Panc1 (cell line): ENCODE results near the gene FSTL4. TPM values are rescaled to one million over a fixed set of nuclear protein-coding genes. Genes with fewer than 3 reads are reported as not detected.

Experiments used
- ATAC-seq: fragments of 200-7000 bp; cut with Tn5 transposase; 2 replicates; pipeline ENCODE4 v1.9.1; 2020; ENCODE audit warnings: mild to moderate bottlenecking, moderate library complexity
- BruUV-seq: library from RNA; stranded (reverse); fragments of 400-500 nt; replicated peaks from 2 replicates; lab custom pipeline; 2021; lab: Mats Ljungman, UMichigan
- CTCF ChIA-PET: fragments of 300-600 bp; sonication (Branson Sonifier 250); formaldehyde crosslinking; loops from one replicate; lab custom pipeline; 2022; ENCODE audit warnings: antibody characterized with exemption; lab: Charles Lee
- POLR2A ChIA-PET: fragments of 300-600 bp; sonication (Branson Sonifier 250); formaldehyde crosslinking; loops from one replicate; lab custom pipeline; 2022; ENCODE audit warnings: antibody characterized with exemption; lab: Charles Lee
- DNase-seq: peaks from one replicate; pipeline ENCODE4 v3.0.0-alpha.2; 2010; ENCODE audit warnings: low read depth, low spot score
- H3K27ac ChIP-seq: 2 replicates; pipeline ENCODE4 v1.5.1; 2011; ENCODE audit warnings: mild to moderate bottlenecking, low read length, inconsistent platforms
- H3K27me3 ChIP-seq: fragments of 200-500 bp; sonication (Bioruptor generic); 2 replicates; pipeline ENCODE4 v1.6.0; 2014; ENCODE audit warnings: low read length, inconsistent platforms; ENCODE audit not compliant: control insufficient read depth, insufficient read depth
- H3K36me3 ChIP-seq: fragments of 200-500 bp; sonication (Bioruptor generic); 2 replicates; pipeline ENCODE4 v1.5.1; 2014; ENCODE audit warnings: inconsistent platforms, mild to moderate bottlenecking, low read length, moderate library complexity; ENCODE audit not compliant: control insufficient read depth, insufficient read depth
- H3K4me1 ChIP-seq: 2 replicates; pipeline ENCODE4 v1.5.1; 2011; ENCODE audit warnings: inconsistent platforms, mild to moderate bottlenecking, low read length, moderate library complexity; ENCODE audit not compliant: control insufficient read depth, insufficient read depth
- H3K4me3 ChIP-seq, 2 experiments: 2 replicates each; pipeline ENCODE4 v1.5.1; 2011 to 2012; ENCODE audit warnings: low read depth in 2 of 2, low read length in 2 of 2, mild to moderate bottlenecking in 2 of 2, inconsistent platforms in 1 of 2, moderate library complexity in 1 of 2
- H3K9me3 ChIP-seq: fragments of 200-500 bp; sonication (Bioruptor generic); 2 replicates; pipeline ENCODE4 v1.5.1; 2014; ENCODE audit warnings: low read depth, mild to moderate bottlenecking, inconsistent platforms, low read length, moderate library complexity; ENCODE audit not compliant: control insufficient read depth, insufficient read depth
- POLR2AphosphoS5 ChIP-seq: IDR thresholded peaks from 2 replicates; pipeline ENCODE4 v1.6.1; 2012; ENCODE audit warnings: mild to moderate bottlenecking, low read depth, low read length, moderate library complexity
- SIN3A ChIP-seq: IDR thresholded peaks from 2 replicates; pipeline ENCODE4 v1.6.1; 2012; ENCODE audit warnings: low read depth, mild to moderate bottlenecking, low read length, moderate library complexity, borderline replicate concordance; ENCODE audit not compliant: insufficient read depth
- TCF7L2 ChIP-seq: IDR thresholded peaks from 2 replicates; pipeline ENCODE4 v1.6.1; 2011; ENCODE audit warnings: mild to moderate bottlenecking, low read depth, low read length, inconsistent platforms
- in situ Hi-C: cut with HindIII; loops from 2 replicates; pipeline ENCODE4 v1.10.0; 2016; ENCODE audit warnings: low sequenced_read_pairs, low pct_unique_long_range_greater_than_20kb
- intact Hi-C: fragments of 100-400 bp; cut with micrococcal nuclease; formaldehyde crosslinking; loops from one replicate; pipeline ENCODE4 v1.10.0; 2022; ENCODE audit not compliant: unreplicated experiment
- total RNA-seq: library from RNA; stranded (reverse); gene quantifications from one replicate; pipeline ENCODE4 v1.2.1, GENCODE V29; 2021; ENCODE audit not compliant: unreplicated experiment
- TF ChIP-seq, protein P1 (sequence below): fragments of 450-650 bp; IDR thresholded peaks from 2 replicates; pipeline ENCODE4 v1.5.1; 2017; ENCODE audit warnings: mild to moderate bottlenecking
- TF ChIP-seq, protein P2 (sequence below), 2 experiments: IDR thresholded peaks; 2 replicates each; pipeline ENCODE4 v1.6.1; 2011 to 2012; ENCODE audit warnings: low read depth in 2 of 2, control low read depth in 1 of 2, low read length in 1 of 2, mild to moderate bottlenecking in 1 of 2, moderate library complexity in 1 of 2; ENCODE audit not compliant: insufficient read depth in 1 of 2

The FSTL4 gene
- total RNA-seq, 1 experiment from 2014 or later, result 0.18 TPM

GRCh38 chr5:133402775-133403174 lies 209.6 kb downstream of the FSTL4 start:
- ChIA-PET POLR2A (no interaction called here), CTCF (no interaction called here)
- no TSS peak for BruUV-seq
- TF ChIP-seq POLR2AphosphoS5 (no peak), TCF7L2 (no peak), SIN3A (no peak)
- TF ChIP-seq, protein P1, sequence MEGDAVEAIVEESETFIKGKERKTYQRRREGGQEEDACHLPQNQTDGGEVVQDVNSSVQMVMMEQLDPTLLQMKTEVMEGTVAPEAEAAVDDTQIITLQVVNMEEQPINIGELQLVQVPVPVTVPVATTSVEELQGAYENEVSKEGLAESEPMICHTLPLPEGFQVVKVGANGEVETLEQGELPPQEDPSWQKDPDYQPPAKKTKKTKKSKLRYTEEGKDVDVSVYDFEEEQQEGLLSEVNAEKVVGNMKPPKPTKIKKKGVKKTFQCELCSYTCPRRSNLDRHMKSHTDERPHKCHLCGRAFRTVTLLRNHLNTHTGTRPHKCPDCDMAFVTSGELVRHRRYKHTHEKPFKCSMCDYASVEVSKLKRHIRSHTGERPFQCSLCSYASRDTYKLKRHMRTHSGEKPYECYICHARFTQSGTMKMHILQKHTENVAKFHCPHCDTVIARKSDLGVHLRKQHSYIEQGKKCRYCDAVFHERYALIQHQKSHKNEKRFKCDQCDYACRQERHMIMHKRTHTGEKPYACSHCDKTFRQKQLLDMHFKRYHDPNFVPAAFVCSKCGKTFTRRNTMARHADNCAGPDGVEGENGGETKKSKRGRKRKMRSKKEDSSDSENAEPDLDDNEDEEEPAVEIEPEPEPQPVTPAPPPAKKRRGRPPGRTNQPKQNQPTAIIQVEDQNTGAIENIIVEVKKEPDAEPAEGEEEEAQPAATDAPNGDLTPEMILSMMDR, result no peak
- TF ChIP-seq, protein P2, sequence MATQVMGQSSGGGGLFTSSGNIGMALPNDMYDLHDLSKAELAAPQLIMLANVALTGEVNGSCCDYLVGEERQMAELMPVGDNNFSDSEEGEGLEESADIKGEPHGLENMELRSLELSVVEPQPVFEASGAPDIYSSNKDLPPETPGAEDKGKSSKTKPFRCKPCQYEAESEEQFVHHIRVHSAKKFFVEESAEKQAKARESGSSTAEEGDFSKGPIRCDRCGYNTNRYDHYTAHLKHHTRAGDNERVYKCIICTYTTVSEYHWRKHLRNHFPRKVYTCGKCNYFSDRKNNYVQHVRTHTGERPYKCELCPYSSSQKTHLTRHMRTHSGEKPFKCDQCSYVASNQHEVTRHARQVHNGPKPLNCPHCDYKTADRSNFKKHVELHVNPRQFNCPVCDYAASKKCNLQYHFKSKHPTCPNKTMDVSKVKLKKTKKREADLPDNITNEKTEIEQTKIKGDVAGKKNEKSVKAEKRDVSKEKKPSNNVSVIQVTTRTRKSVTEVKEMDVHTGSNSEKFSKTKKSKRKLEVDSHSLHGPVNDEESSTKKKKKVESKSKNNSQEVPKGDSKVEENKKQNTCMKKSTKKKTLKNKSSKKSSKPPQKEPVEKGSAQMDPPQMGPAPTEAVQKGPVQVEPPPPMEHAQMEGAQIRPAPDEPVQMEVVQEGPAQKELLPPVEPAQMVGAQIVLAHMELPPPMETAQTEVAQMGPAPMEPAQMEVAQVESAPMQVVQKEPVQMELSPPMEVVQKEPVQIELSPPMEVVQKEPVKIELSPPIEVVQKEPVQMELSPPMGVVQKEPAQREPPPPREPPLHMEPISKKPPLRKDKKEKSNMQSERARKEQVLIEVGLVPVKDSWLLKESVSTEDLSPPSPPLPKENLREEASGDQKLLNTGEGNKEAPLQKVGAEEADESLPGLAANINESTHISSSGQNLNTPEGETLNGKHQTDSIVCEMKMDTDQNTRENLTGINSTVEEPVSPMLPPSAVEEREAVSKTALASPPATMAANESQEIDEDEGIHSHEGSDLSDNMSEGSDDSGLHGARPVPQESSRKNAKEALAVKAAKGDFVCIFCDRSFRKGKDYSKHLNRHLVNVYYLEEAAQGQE (IDR thresholded peaks at IDR 0.05; ENCODE audit: insufficient read depth in 1 of 2, low read depth in 2 of 2, low read length in 1 of 2), result no peak
- Histone ChIP-seq H3K36me3 (no peaks in the 10 kb centered on the region), H3K27me3 (peaks cover 2% of the 10 kb centered on the region; the same call in 1 of the 2 replicates), H3K9me3 (no peaks in the 10 kb centered on the region), H3K27ac (no peak overlapping the region), H3K4me3 (no peak overlapping the region), H3K4me1 (no peaks in the 10 kb centered on the region)
- intact Hi-C loops (no loop called here), in situ Hi-C loops (no loop called here)
- DNase-seq (no peak), ATAC-seq (no peak)

GRCh38 chr5:133401731-133402347 lies 210.5 kb downstream of the FSTL4 start:
- TF ChIP-seq SIN3A (no peak), TCF7L2 (no peak), POLR2AphosphoS5 (no peak)
- TF ChIP-seq, protein P1, result no peak
- TF ChIP-seq, protein P2 (IDR thresholded peaks at IDR 0.05; ENCODE audit: insufficient read depth in 1 of 2, low read depth in 2 of 2, low read length in 1 of 2), result no peak
- Histone ChIP-seq H3K9me3 (no peaks in the 10 kb centered on the region), H3K4me1 (no peaks in the 10 kb centered on the region), H3K27ac (no peak overlapping the region), H3K27me3 (no peaks in the 10 kb centered on the region), H3K36me3 (no peaks in the 10 kb centered on the region), H3K4me3 (no peak overlapping the region)
- POLR2A ChIA-PET, result no interaction called here
- no peak for DNase-seq
- ATAC-seq, result no peak
- CTCF ChIA-PET, result no interaction called here
- intact Hi-C loops, result no loop called here
- BruUV-seq, result no TSS peak
- in situ Hi-C loops, result no loop called here
